GM12878 (cell line): ENCODE measurements around the gene DDX55. TPM values are rescaled to one million over a fixed set of nuclear protein-coding genes. Genes with fewer than 3 reads are reported as not detected.

Source experiments
- ATAC-seq: fragments of 200-7000 bp; cut with Tn5 transposase; 3 replicates; pipeline ENCODE4 v1.9.1; 2020; ENCODE audit warnings: mild to moderate bottlenecking, moderate library complexity
- BruUV-seq: library from RNA; stranded (reverse); fragments of 400-500 nt; replicated peaks from 2 replicates; lab custom pipeline; 2021; lab: Mats Ljungman, UMichigan
- CTCF ChIA-PET: fragments of 300-600 bp; sonication (Branson Sonifier 250); formaldehyde crosslinking; extraction: SDS; loops from one replicate; lab custom pipeline; 2021; ENCODE audit warnings: inconsistent platforms; lab: Yijun Ruan, JAX
- POLR2A ChIA-PET: fragments of 350-600 bp; formaldehyde crosslinking; extraction: SDS; loops from one replicate; lab custom pipeline; 2021; ENCODE audit warnings: inconsistent platforms; lab: Charles Lee
- RAD21 ChIA-PET: fragments of 300-600 bp; sonication (Branson Sonifier 250); formaldehyde crosslinking; loops from one replicate; lab custom pipeline; 2023; ENCODE audit warnings: antibody characterized with exemption; ENCODE audit not compliant: unreplicated experiment; lab: Charles Lee
- SMC1A ChIA-PET: fragments of 300-600 bp; sonication (Branson Sonifier 250); formaldehyde crosslinking; loops from one replicate; lab custom pipeline; 2023; ENCODE audit not compliant: unreplicated experiment, uncharacterized antibody; lab: Charles Lee
- DNase-seq: peaks from one replicate; pipeline ENCODE4 v3.0.0-alpha.2; 2011; ENCODE audit warnings: low read depth, low spot score
- FAIRE-seq: peaks from 3 replicates; lab custom pipeline; 2011; peaks lifted over from hg19 to GRCh38; lab: Jason Lieb, UNC
- H2AFZ ChIP-seq: 2 replicates; pipeline ENCODE4 v1.6.0; 2011; ENCODE audit warnings: low read depth, low read length, control low read depth; ENCODE audit not compliant: control insufficient read depth
- H3K27ac ChIP-seq: 2 replicates; pipeline ENCODE4 v1.5.1; 2011; ENCODE audit warnings: control low read depth; ENCODE audit not compliant: control insufficient read depth, insufficient read depth
- H3K27me3 ChIP-seq, 2 experiments: replicated peaks in 1 of 2; 2 replicates each; pipeline versions ENCODE4 v1.6.0 to v1.6.1; 2011; ENCODE audit warnings: low read length in 1 of 2; ENCODE audit not compliant: control insufficient read depth in 2 of 2, insufficient read depth in 2 of 2
- H3K36me3 ChIP-seq, 2 experiments: 2 replicates each; pipeline ENCODE4 v1.5.1; 2011; ENCODE audit warnings: low read length in 1 of 2; ENCODE audit not compliant: control insufficient read depth in 2 of 2, insufficient read depth in 2 of 2
- H3K4me1 ChIP-seq: 2 replicates; pipeline ENCODE4 v1.6.1; 2011; ENCODE audit warnings: mild to moderate bottlenecking, low read length, moderate library complexity, mixed read lengths; ENCODE audit not compliant: control insufficient read depth, insufficient read depth
- H3K4me2 ChIP-seq: 2 replicates; pipeline ENCODE4 v1.6.0; 2011; ENCODE audit warnings: control low read depth; ENCODE audit not compliant: control insufficient read depth, insufficient read depth
- H3K4me3 ChIP-seq: fragments of 200-600 bp; sonication (generic); 2 replicates; pipeline ENCODE4 v1.5.1; 2016
- H3K79me2 ChIP-seq: 2 replicates; pipeline ENCODE4 v1.6.0; 2011; ENCODE audit warnings: low read length; ENCODE audit not compliant: control insufficient read depth, insufficient read depth
- H3K9ac ChIP-seq: 2 replicates; pipeline ENCODE4 v1.8.0; 2011; ENCODE audit warnings: low read length, control low read depth, mixed read lengths; ENCODE audit not compliant: control insufficient read depth, insufficient read depth
- H3K9me3 ChIP-seq: replicated peaks from 3 replicates; pipeline ENCODE4 v1.5.1; 2011; ENCODE audit warnings: mild to moderate bottlenecking, low read length; ENCODE audit not compliant: control insufficient read depth, insufficient read depth
- H4K20me1 ChIP-seq: 2 replicates; pipeline ENCODE4 v1.6.0; 2011; ENCODE audit not compliant: control insufficient read depth, insufficient read depth
- EP300 ChIP-seq, 2 experiments: fragments of 150-350 bp in 1 of 2; IDR thresholded peaks; 2 replicates each; pipeline ENCODE4 v1.6.1; 2011 to 2012; ENCODE audit warnings: low read depth in 2 of 2, low read length in 2 of 2, borderline replicate concordance in 1 of 2, improper control_type of control experiment in 1 of 2, inconsistent platforms in 1 of 2; ENCODE audit not compliant: control insufficient read depth in 1 of 2
- EZH2 ChIP-seq: IDR thresholded peaks from 2 replicates; pipeline ENCODE4 v1.6.1; 2012; ENCODE audit warnings: low read depth, mild to moderate bottlenecking, control low read depth, inconsistent platforms, low read length, borderline replicate concordance; ENCODE audit not compliant: control insufficient read depth
- GATAD2B ChIP-seq: fragments of 450-650 bp; conservative IDR thresholded peaks from 2 replicates; pipeline ENCODE4 v1.6.1; 2017; ENCODE audit warnings: low read depth, mild to moderate bottlenecking, moderate library complexity
- HCFC1 ChIP-seq: fragments of 150-350 bp; IDR thresholded peaks from 2 replicates; pipeline ENCODE4 v1.6.1; 2014; ENCODE audit warnings: low read length
- HDGF ChIP-seq: fragments of 450-650 bp; IDR thresholded peaks from 2 replicates; pipeline ENCODE4 v1.6.1; 2016; ENCODE audit warnings: antibody characterized with exemption
- KDM1A ChIP-seq: fragments of 200-600 bp; sonication (generic); IDR thresholded peaks from 2 replicates; pipeline ENCODE4 v1.6.1; 2016; ENCODE audit warnings: borderline replicate concordance
- KLF5 ChIP-seq: fragments of 450-650 bp; IDR thresholded peaks from 2 replicates; pipeline ENCODE4 v1.6.1; 2014; ENCODE audit warnings: mild to moderate bottlenecking; ENCODE audit not compliant: partially characterized antibody
- MTA2 ChIP-seq: fragments of 450-650 bp; IDR thresholded peaks from 2 replicates; pipeline ENCODE4 v1.6.1; 2016; ENCODE audit warnings: low read depth, mild to moderate bottlenecking, moderate library complexity
- NBN ChIP-seq: fragments of 450-650 bp; IDR thresholded peaks from 2 replicates; pipeline ENCODE4 v1.6.1; 2016
- POU2F2 ChIP-seq: IDR thresholded peaks from 3 replicates; pipeline ENCODE4 v1.6.1; 2011; ENCODE audit warnings: low read depth, mild to moderate bottlenecking, low read length, borderline replicate concordance
- RFX5 ChIP-seq: IDR thresholded peaks from 2 replicates; pipeline ENCODE4 v1.6.1; 2011; ENCODE audit warnings: low read depth, low read length, improper control_type of control experiment
- SP1 ChIP-seq: IDR thresholded peaks from one replicate; pipeline ENCODE4 v1.6.1; 2011; ENCODE audit warnings: low read depth, low read length
- TAF1 ChIP-seq: IDR thresholded peaks from 2 replicates; pipeline ENCODE4 v1.6.1; 2011; ENCODE audit warnings: mild to moderate bottlenecking, low read depth, low read length, borderline replicate concordance
- WGBS: methylation state at CpG from one replicate; pipeline ENCODE4 v1.1.6; 2016; ENCODE audit warnings: low lambda C conversion rate; ENCODE audit not compliant: insufficient replicate concordance, insufficient coverage; ENCODE audit errors: missing lambda C conversion rate; 5-methylcytosine and 5-hydroxymethylcytosine counted together
- in situ Hi-C: fragments of 300-500 bp; cut with MboI; formaldehyde crosslinking; loops from 9 replicates; pipeline ENCODE4 v1.14.3; 2018; ENCODE audit warnings: mixed read lengths
- intact Hi-C: fragments of 100-400 bp; cut with micrococcal nuclease; formaldehyde crosslinking; loops from one replicate; pipeline ENCODE4 v1.14.2; 2022; ENCODE audit not compliant: unreplicated experiment
- polyA plus RNA-seq, 11 experiments: library from polyadenylated mRNA; depleted of rRNA in 4 of 11; unstranded in 6 of 11; stranded (reverse) in 5 of 11; fragments of >200 nt; fragmentation: Nextera tagmentation in 4 of 11; fragmentation: Illumina TruSeq in 1 of 11; extraction: Ambion mirVana in 4 of 11; extraction: Trizol in 1 of 11; gene quantifications; 1 replicate in 1 of 11; 2 replicates in 10 of 11; pipeline versions ENCODE4 v1.2.1 to v1.2.3, GENCODE V29; 2011 to 2016; ENCODE audit warnings: inconsistent platforms in 2 of 11, missing spikeins in 2 of 11, low read depth in 1 of 11
- total RNA-seq, 4 experiments: library from RNA; depleted of rRNA in 3 of 4; stranded (reverse); fragments of >200 nt in 3 of 4; fragmentation: Illumina TruSeq in 1 of 4; extraction: Trizol in 1 of 4; gene quantifications; 2 replicates each; pipeline versions ENCODE4 v1.2.1 to v1.2.3, GENCODE V29; 2013 to 2021
- TF ChIP-seq, protein P1 (sequence below): fragments of 450-650 bp; IDR thresholded peaks from 2 replicates; pipeline ENCODE4 v1.6.1; 2018; ENCODE audit warnings: mild to moderate bottlenecking, low read depth, moderate library complexity; ENCODE audit not compliant: partially characterized antibody
- TF ChIP-seq, protein P2 (sequence below): IDR thresholded peaks from 2 replicates; pipeline ENCODE4 v1.6.1; 2011; ENCODE audit warnings: borderline replicate concordance, low read depth, mild to moderate bottlenecking, moderate library complexity, low read length; ENCODE audit not compliant: insufficient read depth, poor library complexity, severe bottlenecking
- TF ChIP-seq, protein P3 (sequence below): fragments of 450-650 bp; IDR thresholded peaks from 2 replicates; pipeline ENCODE4 v1.6.1; 2017; ENCODE audit warnings: borderline replicate concordance
- TF ChIP-seq, protein P4 (sequence below): fragments of 450-650 bp; IDR thresholded peaks from 2 replicates; pipeline ENCODE4 v1.6.1; 2016; ENCODE audit warnings: mild to moderate bottlenecking

Gene DDX55
- total and polyA plus RNA-seq, 10 of the 15 experiments (the other 5 are each of a cell fraction or from before 2014, with no cell fraction given) = 4.5 to 42.4 (median 33.4) TPM

DNA sequence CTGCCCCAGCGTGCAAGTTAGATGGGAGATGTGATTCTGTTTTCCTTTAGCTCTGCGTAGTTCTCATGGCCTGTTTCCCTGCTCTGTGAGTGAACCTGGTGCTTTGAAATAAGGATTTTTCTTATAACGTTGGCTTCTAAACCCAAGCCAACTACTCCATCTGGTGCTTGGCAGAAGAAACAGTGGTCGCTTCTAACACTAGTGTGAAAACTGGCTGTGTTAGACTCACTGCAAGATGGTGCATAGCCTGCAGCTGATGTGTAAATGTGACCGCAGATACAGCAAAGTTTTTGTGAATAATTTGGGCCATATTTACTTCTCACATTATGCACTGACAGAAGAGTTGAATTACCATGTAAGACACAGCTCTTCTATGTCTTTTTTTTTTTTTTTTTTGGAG is 44.0 kb downstream of the DDX55 start:
- no peaks in the 10 kb centered on the region for H3K4me1 ChIP-seq
- peaks cover 6 to 25% of the 10 kb centered on the region in 2 experiments for H3K36me3 ChIP-seq
- TF ChIP-seq GATAD2B (no peak), EP300 (IDR thresholded peaks at IDR 0.05; ENCODE audit: borderline replicate concordance in 1 of 2, control insufficient read depth in 1 of 2, low read depth in 2 of 2, low read length in 2 of 2) (no peak), POU2F2 (no peak), SP1 (no peak), HDGF (no peak), NBN (no peak), MTA2 (no peak), KDM1A (no peak), HCFC1 (no peak), TAF1 (no peak), KLF5 (no peak), EZH2 (no peak), RFX5 (no peak)
- TF ChIP-seq, protein P1, sequence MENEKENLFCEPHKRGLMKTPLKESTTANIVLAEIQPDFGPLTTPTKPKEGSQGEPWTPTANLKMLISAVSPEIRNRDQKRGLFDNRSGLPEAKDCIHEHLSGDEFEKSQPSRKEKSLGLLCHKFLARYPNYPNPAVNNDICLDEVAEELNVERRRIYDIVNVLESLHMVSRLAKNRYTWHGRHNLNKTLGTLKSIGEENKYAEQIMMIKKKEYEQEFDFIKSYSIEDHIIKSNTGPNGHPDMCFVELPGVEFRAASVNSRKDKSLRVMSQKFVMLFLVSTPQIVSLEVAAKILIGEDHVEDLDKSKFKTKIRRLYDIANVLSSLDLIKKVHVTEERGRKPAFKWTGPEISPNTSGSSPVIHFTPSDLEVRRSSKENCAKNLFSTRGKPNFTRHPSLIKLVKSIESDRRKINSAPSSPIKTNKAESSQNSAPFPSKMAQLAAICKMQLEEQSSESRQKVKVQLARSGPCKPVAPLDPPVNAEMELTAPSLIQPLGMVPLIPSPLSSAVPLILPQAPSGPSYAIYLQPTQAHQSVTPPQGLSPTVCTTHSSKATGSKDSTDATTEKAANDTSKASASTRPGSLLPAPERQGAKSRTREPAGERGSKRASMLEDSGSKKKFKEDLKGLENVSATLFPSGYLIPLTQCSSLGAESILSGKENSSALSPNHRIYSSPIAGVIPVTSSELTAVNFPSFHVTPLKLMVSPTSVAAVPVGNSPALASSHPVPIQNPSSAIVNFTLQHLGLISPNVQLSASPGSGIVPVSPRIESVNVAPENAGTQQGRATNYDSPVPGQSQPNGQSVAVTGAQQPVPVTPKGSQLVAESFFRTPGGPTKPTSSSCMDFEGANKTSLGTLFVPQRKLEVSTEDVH = no peak
- TF ChIP-seq, protein P2, sequence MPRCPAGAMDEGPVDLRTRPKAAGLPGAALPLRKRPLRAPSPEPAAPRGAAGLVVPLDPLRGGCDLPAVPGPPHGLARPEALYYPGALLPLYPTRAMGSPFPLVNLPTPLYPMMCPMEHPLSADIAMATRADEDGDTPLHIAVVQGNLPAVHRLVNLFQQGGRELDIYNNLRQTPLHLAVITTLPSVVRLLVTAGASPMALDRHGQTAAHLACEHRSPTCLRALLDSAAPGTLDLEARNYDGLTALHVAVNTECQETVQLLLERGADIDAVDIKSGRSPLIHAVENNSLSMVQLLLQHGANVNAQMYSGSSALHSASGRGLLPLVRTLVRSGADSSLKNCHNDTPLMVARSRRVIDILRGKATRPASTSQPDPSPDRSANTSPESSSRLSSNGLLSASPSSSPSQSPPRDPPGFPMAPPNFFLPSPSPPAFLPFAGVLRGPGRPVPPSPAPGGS = no peak
- TF ChIP-seq, protein P3, sequence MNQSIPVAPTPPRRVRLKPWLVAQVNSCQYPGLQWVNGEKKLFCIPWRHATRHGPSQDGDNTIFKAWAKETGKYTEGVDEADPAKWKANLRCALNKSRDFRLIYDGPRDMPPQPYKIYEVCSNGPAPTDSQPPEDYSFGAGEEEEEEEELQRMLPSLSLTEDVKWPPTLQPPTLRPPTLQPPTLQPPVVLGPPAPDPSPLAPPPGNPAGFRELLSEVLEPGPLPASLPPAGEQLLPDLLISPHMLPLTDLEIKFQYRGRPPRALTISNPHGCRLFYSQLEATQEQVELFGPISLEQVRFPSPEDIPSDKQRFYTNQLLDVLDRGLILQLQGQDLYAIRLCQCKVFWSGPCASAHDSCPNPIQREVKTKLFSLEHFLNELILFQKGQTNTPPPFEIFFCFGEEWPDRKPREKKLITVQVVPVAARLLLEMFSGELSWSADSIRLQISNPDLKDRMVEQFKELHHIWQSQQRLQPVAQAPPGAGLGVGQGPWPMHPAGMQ = no peak
- TF ChIP-seq, protein P4, sequence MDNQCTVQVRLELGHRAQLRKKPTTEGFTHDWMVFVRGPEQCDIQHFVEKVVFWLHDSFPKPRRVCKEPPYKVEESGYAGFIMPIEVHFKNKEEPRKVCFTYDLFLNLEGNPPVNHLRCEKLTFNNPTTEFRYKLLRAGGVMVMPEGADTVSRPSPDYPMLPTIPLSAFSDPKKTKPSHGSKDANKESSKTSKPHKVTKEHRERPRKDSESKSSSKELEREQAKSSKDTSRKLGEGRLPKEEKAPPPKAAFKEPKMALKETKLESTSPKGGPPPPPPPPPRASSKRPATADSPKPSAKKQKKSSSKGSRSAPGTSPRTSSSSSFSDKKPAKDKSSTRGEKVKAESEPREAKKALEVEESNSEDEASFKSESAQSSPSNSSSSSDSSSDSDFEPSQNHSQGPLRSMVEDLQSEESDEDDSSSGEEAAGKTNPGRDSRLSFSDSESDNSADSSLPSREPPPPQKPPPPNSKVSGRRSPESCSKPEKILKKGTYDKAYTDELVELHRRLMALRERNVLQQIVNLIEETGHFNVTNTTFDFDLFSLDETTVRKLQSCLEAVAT = no peak
- TF ChIP-seq, all 136 proteins: peak for 0
- in situ Hi-C loops = no loop called here
- H3K27me3 ChIP-seq = no peaks in the 10 kb centered on the region
- H3K9me3 ChIP-seq = no peaks in the 10 kb centered on the region
- H3K79me2 ChIP-seq = no peaks in the 10 kb centered on the region; the same call in 1 of the 2 replicates
- RAD21 ChIA-PET = no interaction called here
- CTCF ChIA-PET = no interaction called here
- no peak overlapping the region for H3K4me3 ChIP-seq
- SMC1A ChIA-PET = interaction anchor here (0.6 to 1.4 kb wide), 4 partner anchors 11 to 1238 kb away, joined by 3 to 5 read pairs (median 4); no protein-coding TSS in a partner anchor
- FAIRE-seq (no peak), ATAC-seq (no peak), DNase-seq (no peak)
- no peak overlapping the region for H2AFZ ChIP-seq
- H3K9ac ChIP-seq = no peak overlapping the region
- POLR2A ChIA-PET = no interaction called here
- intact Hi-C loops = no loop called here
- H3K27ac ChIP-seq = no peak overlapping the region
- no peaks in the 10 kb centered on the region for H4K20me1 ChIP-seq
- H3K4me2 ChIP-seq = no peak overlapping the region
- BruUV-seq = no TSS peak
- WGBS = 79% methylated on average over 5 of the region's 5 CpGs
